Neural progenitor cell (in vitro differentiated cells): ENCODE data around the gene CACUL1. TPM values are rescaled to one million over a fixed set of nuclear protein-coding genes. Genes with fewer than 3 reads are reported as not detected.
A peak's percentile ranks its signal among the peaks of the same experiment; 100 is the strongest.

Source experiments
- DNase-seq: peaks from one replicate; pipeline ENCODE4 v3.0.0-alpha.2; 2016; ENCODE audit warnings: low spot score
- H2AFZ ChIP-seq: fragments of 200-600 bp; sonication (generic); replicated peaks from 2 replicates; pipeline ENCODE4 v1.6.1; 2016; ENCODE audit warnings: antibody characterized with exemption
- H3F3A ChIP-seq: fragments of 200-600 bp; sonication (generic); 2 replicates; pipeline ENCODE4 v1.6.1; 2016; ENCODE audit warnings: antibody characterized with exemption, low read depth
- H3K27ac ChIP-seq: fragments of 200-600 bp; sonication (generic); 2 replicates; pipeline ENCODE4 v1.5.1; 2016; ENCODE audit warnings: mild to moderate bottlenecking
- H3K27me3 ChIP-seq: fragments of 200-600 bp; sonication (generic); 2 replicates; pipeline ENCODE4 v1.6.1; 2016; ENCODE audit warnings: mild to moderate bottlenecking, moderate library complexity
- H3K36me3 ChIP-seq: fragments of 200-600 bp; sonication (generic); 2 replicates; pipeline ENCODE4 v1.5.1; 2016
- H3K4me1 ChIP-seq: fragments of 200-600 bp; sonication (generic); 2 replicates; pipeline ENCODE4 v1.6.1; 2016; ENCODE audit warnings: mixed run types
- H3K4me2 ChIP-seq: fragments of 200-600 bp; sonication (generic); 2 replicates; pipeline ENCODE4 v1.6.1; 2016
- H3K4me3 ChIP-seq: fragments of 200-600 bp; sonication (generic); 2 replicates; pipeline ENCODE4 v1.5.1; 2016
- H3K79me2 ChIP-seq: fragments of 200-600 bp; sonication (generic); 2 replicates; pipeline ENCODE4 v1.6.1; 2016; ENCODE audit warnings: low read depth
- H3K9ac ChIP-seq: fragments of 200-600 bp; sonication (generic); 2 replicates; pipeline ENCODE4 v1.6.1; 2016
- H3K9me3 ChIP-seq: fragments of 200-600 bp; sonication (generic); 2 replicates; pipeline ENCODE4 v1.5.1; 2016; ENCODE audit warnings: low read depth
- H4K20me1 ChIP-seq: fragments of 200-600 bp; sonication (generic); 2 replicates; pipeline ENCODE4 v1.6.1; 2016; ENCODE audit warnings: low read depth
- H3K27ac Mint-ChIP-seq: 3 replicates; pipeline ENCODE4 v1.8.0; 2021; ENCODE audit warnings: mixed read lengths
- H3K27me3 Mint-ChIP-seq: 2 replicates; pipeline ENCODE4 v1.8.0; 2022; ENCODE audit warnings: low read depth, mild to moderate bottlenecking, inconsistent platforms, moderate library complexity, mixed read lengths; ENCODE audit not compliant: insufficient read depth
- H3K36me3 Mint-ChIP-seq: 3 replicates; pipeline ENCODE4 v1.8.0; 2021; ENCODE audit warnings: mixed read lengths
- H3K4me1 Mint-ChIP-seq: 3 replicates; pipeline ENCODE4 v1.8.0; 2021; ENCODE audit warnings: mixed read lengths
- H3K4me3 Mint-ChIP-seq: 3 replicates; pipeline ENCODE4 v1.8.0; 2021; ENCODE audit warnings: mild to moderate bottlenecking, moderate library complexity, mixed read lengths
- H3K9me3 Mint-ChIP-seq: 3 replicates; pipeline ENCODE4 v1.8.0; 2020; ENCODE audit warnings: mixed read lengths
- CTCF ChIP-seq: fragments of 200-600 bp; sonication (generic); IDR thresholded peaks from 2 replicates; pipeline ENCODE4 v1.5.1; 2017; ENCODE audit warnings: antibody characterized with exemption, mild to moderate bottlenecking
- EZH2 ChIP-seq: fragments of 200-600 bp; sonication (generic); IDR thresholded peaks from 2 replicates; pipeline ENCODE4 v1.6.1; 2017; ENCODE audit warnings: antibody characterized with exemption, mild to moderate bottlenecking, moderate library complexity
- EZH2phosphoT487 ChIP-seq: fragments of 200-600 bp; sonication (generic); IDR thresholded peaks from 2 replicates; pipeline ENCODE4 v1.6.1; 2017; ENCODE audit warnings: antibody characterized with exemption
- total RNA-seq: library from RNA; depleted of rRNA; stranded (reverse); fragments of >200 nt; gene quantifications from 2 replicates; pipeline ENCODE4 v1.2.3, GENCODE V29; 2015; ENCODE audit warnings: low replicate concordance

Gene CACUL1
- total RNA-seq, 1 donor from 2014 or later, result 38.8 TPM

- H3F3A ChIP-seq, result no peaks in the 10 kb centered on the region
- no peaks in the 10 kb centered on the region for H4K20me1 ChIP-seq
- Mint-ChIP-seq H3K36me3 (no peaks in the 10 kb centered on the region), H3K4me3 (no peak overlapping the region), H3K9me3 (peaks cover 4% of the 10 kb centered on the region), H3K27ac (no peak overlapping the region), H3K4me1 (peaks cover under 1% of the 10 kb centered on the region), H3K27me3 (peaks cover 5% of the 10 kb centered on the region)
- no peak overlapping the region for H3K4me2 ChIP-seq
- no peaks in the 10 kb centered on the region for H3K27me3 ChIP-seq
- H2AFZ ChIP-seq, result no peak overlapping the region
- no peak overlapping the region for H3K4me3 ChIP-seq
- H3K9ac ChIP-seq, result no peak overlapping the region
- no peaks in the 10 kb centered on the region for H3K79me2 ChIP-seq
- no peak for DNase-seq
- H3K9me3 ChIP-seq, result no peaks in the 10 kb centered on the region
- H3K36me3 ChIP-seq, result no peaks in the 10 kb centered on the region
- H3K4me1 ChIP-seq, result no peaks in the 10 kb centered on the region
- H3K27ac ChIP-seq, result no peak overlapping the region
- no peak for TF ChIP-seq EZH2
- TF ChIP-seq EZH2phosphoT487, result no peak
Measured at GRCh38 chr10:118778727-118779126, 24.0 kb upstream of the CACUL1 start.

GRCh38 chr10:118776960-118777359 is 22.2 kb upstream of the CACUL1 start:
- no peak overlapping the region for H3K4me3 Mint-ChIP-seq
- no peaks in the 10 kb centered on the region for H3K79me2 ChIP-seq
- H3K36me3 Mint-ChIP-seq, result no peaks in the 10 kb centered on the region
- no peaks in the 10 kb centered on the region for H3F3A ChIP-seq
- no peak overlapping the region for H3K27ac Mint-ChIP-seq
- H3K36me3 ChIP-seq, result no peaks in the 10 kb centered on the region
- H3K4me1 ChIP-seq, result no peaks in the 10 kb centered on the region
- no peaks in the 10 kb centered on the region for H3K27me3 ChIP-seq
- no peak for DNase-seq
- no peak overlapping the region for H3K27ac ChIP-seq
- no peaks in the 10 kb centered on the region for H4K20me1 ChIP-seq
- H3K4me3 ChIP-seq, result no peak overlapping the region
- H3K9me3 Mint-ChIP-seq, result peaks cover 4% of the 10 kb centered on the region
- H3K9ac ChIP-seq, result no peak overlapping the region
- peaks cover 4% of the 10 kb centered on the region for H3K27me3 Mint-ChIP-seq
- TF ChIP-seq EZH2, result no peak
- no peak for TF ChIP-seq CTCF
- no peak for TF ChIP-seq EZH2phosphoT487
- no peak overlapping the region for H3K4me2 ChIP-seq
- H3K4me1 Mint-ChIP-seq, result no peaks in the 10 kb centered on the region
- H2AFZ ChIP-seq, result no peak overlapping the region
- no peaks in the 10 kb centered on the region for H3K9me3 ChIP-seq

GRCh38 chr10:118776033-118776432 is 21.3 kb upstream of the CACUL1 start:
- Histone ChIP-seq H3K27ac (no peak overlapping the region), H3K4me1 (no peaks in the 10 kb centered on the region), H3K27me3 (no peaks in the 10 kb centered on the region), H2AFZ (no peak overlapping the region), H3K36me3 (no peaks in the 10 kb centered on the region), H3K9ac (no peak overlapping the region), H3F3A (no peaks in the 10 kb centered on the region), H3K4me3 (no peak overlapping the region), H3K79me2 (no peaks in the 10 kb centered on the region), H3K4me2 (no peak overlapping the region), H3K9me3 (no peaks in the 10 kb centered on the region), H4K20me1 (no peaks in the 10 kb centered on the region)
- Mint-ChIP-seq H3K4me3 (no peak overlapping the region), H3K36me3 (no peaks in the 10 kb centered on the region), H3K4me1 (no peaks in the 10 kb centered on the region), H3K27me3 (peaks cover 8% of the 10 kb centered on the region), H3K9me3 (peaks cover 4% of the 10 kb centered on the region), H3K27ac (no peak overlapping the region)
- no peak for DNase-seq
- no peak for TF ChIP-seq CTCF
- TF ChIP-seq EZH2, result no peak
- TF ChIP-seq EZH2phosphoT487, result no peak

GRCh38 chr10:118775478-118775877 is 20.7 kb upstream of the CACUL1 start:
- no peak for DNase-seq
- Histone ChIP-seq H3F3A (no peaks in the 10 kb centered on the region), H3K4me2 (no peak overlapping the region), H3K9ac (no peak overlapping the region), H3K27ac (no peak overlapping the region), H2AFZ (no peak overlapping the region), H4K20me1 (no peaks in the 10 kb centered on the region), H3K9me3 (no peaks in the 10 kb centered on the region), H3K27me3 (no peaks in the 10 kb centered on the region), H3K79me2 (no peaks in the 10 kb centered on the region), H3K36me3 (no peaks in the 10 kb centered on the region), H3K4me1 (no peaks in the 10 kb centered on the region), H3K4me3 (no peak overlapping the region)
- Mint-ChIP-seq H3K27me3 (peaks cover 6% of the 10 kb centered on the region), H3K4me1 (no peaks in the 10 kb centered on the region), H3K9me3 (peaks cover 6% of the 10 kb centered on the region), H3K27ac (no peak overlapping the region), H3K36me3 (no peaks in the 10 kb centered on the region), H3K4me3 (no peak overlapping the region)
- no peak for TF ChIP-seq EZH2
- TF ChIP-seq CTCF, result peak; percentile 31
- no peak for TF ChIP-seq EZH2phosphoT487
